Heart right ventricle (tissue), 16 donors: ENCODE data around the gene RNF11. TPM values are rescaled to one million over a fixed set of nuclear protein-coding genes. Genes with fewer than 3 reads are reported as not detected.

Source experiments
- ATAC-seq, 8 donors: fragments of 200-7000 bp; cut with Tn5 transposase; one replicate each; pipeline ENCODE4 v1.9.1; 2020; ENCODE audit warnings: mild to moderate bottlenecking in 8 of 8, moderate library complexity in 8 of 8, moderate number of reproducible peaks in 1 of 8
- DNase-seq, 2 donors: peaks; one replicate each; pipeline ENCODE4 v3.0.0-alpha.2; 2020
- H3K27ac ChIP-seq, 10 donors: fragments of 200-600 bp; sonication (generic) in 2 of 10; one replicate each; pipeline versions ENCODE4 v1.5.0 to v1.8.0; 2020 to 2022; ENCODE audit warnings: mild to moderate bottlenecking in 3 of 10
- H3K27me3 ChIP-seq, 7 donors: fragments of 200-600 bp; one replicate each; pipeline ENCODE4 v1.8.0; 2021 to 2022; ENCODE audit warnings: mild to moderate bottlenecking in 2 of 7
- H3K36me3 ChIP-seq, 9 donors: fragments of 200-600 bp; sonication (generic) in 1 of 9; one replicate each; pipeline versions ENCODE4 v1.5.0 to v1.8.0; 2020 to 2022; ENCODE audit warnings: mild to moderate bottlenecking in 2 of 9
- H3K4me1 ChIP-seq, 9 donors: fragments of 200-600 bp; sonication (generic) in 1 of 9; one replicate each; pipeline versions ENCODE4 v1.5.0 to v1.8.0; 2020 to 2022; ENCODE audit warnings: mild to moderate bottlenecking in 4 of 9
- H3K4me3 ChIP-seq, 10 donors: fragments of 200-600 bp; sonication (generic) in 2 of 10; one replicate each; pipeline versions ENCODE4 v1.5.0 to v1.8.0; 2020 to 2022; ENCODE audit warnings: mild to moderate bottlenecking in 7 of 10, moderate library complexity in 2 of 10
- H3K9me3 ChIP-seq, 11 donors: fragments of 200-600 bp in 10 of 11; sonication (generic) in 2 of 11; one replicate each; pipeline versions ENCODE4 v1.5.0 to v1.8.0; 2013 to 2022; ENCODE audit warnings: mild to moderate bottlenecking in 2 of 11, control low read depth in 1 of 11, moderate library complexity in 1 of 11
- WGBS, 2 donors: extraction: QIAGEN DNeasy Blood & Tissue Kit; methylation state at CpG; one replicate each; pipeline ENCODE4 v1.1.7; 2013; ENCODE audit warnings: inconsistent platforms in 1 of 2; 5-methylcytosine and 5-hydroxymethylcytosine counted together
- intact Hi-C, 10 donors: fragments of 100-400 bp; cut with DNase I; formaldehyde crosslinking; loops; one replicate each; pipeline versions ENCODE4 v1.11.1 to v1.14.2; 2022
- long read RNA-seq, 3 donors: library from polyadenylated mRNA; unstranded; transcript quantifications; one replicate each; pipeline ENCODE4 v2.0.0, GENCODE V29; 2020 to 2021
- polyA plus RNA-seq, 2 donors: library from polyadenylated mRNA; stranded (reverse); fragments of 200-250 nt; gene quantifications; one replicate each; pipeline ENCODE4 v1.2.3, GENCODE V29; 2013
- total RNA-seq, 10 donors: library from RNA; stranded (reverse); fragmentation: NEBNext Ultra II Directional in 3 of 10; extraction: Animal tissue kit (Norgen Biotek cat#: 25700) in 3 of 10; gene quantifications; one replicate each; pipeline versions ENCODE4 v1.2.1 to v1.2.4, GENCODE V29; 2021 to 2023
- TF ChIP-seq, protein P1 (sequence below), 9 donors: fragments of 200-600 bp; sonication (generic) in 2 of 9; IDR thresholded peaks; one replicate each; pipeline versions ENCODE4 v1.5.0 to v1.8.0; 2021 to 2022; ENCODE audit warnings: antibody characterized with exemption in 9 of 9, mild to moderate bottlenecking in 5 of 9, moderate library complexity in 1 of 9
- donor health status: Arrhythmogenic right ventricular cardiomyopathy.
- donor health status: ischemic (EF 13 %, LVEDD 7.1; RV severe dilation, severe dysfunction).
- donor health status: healthy with polysubstance abuse.
- donor health status: DM: no; HTN: yes; CAD: no.
- donor health status: DM: no; HTN: no; CAD: no.
- donor health status: ischemic (EF 25% LVEDD 6.9; RV normal size, moderate dysfunction).
- donor health status: ischemic (EF 25% LVEDD 5.7; RV mildly dilated, moderate dysfunction).
- donor health status: healthy.
- donor health status: DM: yes; HTN: yes; CAD: no.
- donor health status: Ischemic cardiomyopathy.
- donor health status: ischemic (EF 35%, LVEDD 5.7; RV mildly dilated, moderate dysfunction).
- donor health status: nonischemic (EF 11% LVEDD 7.7; RV severe dilation, severe dysfunction).
- donor health status: DM: yes; HTN: yes; CAD: no.
- donor health status: PGD.
- donor health status: ischemic (EF 29% LVEDD 5.4; RV normal size, mild dysfunction).
- donor health status: nonischemic (EF 23%, LVEDD 6.1; RV moderate dilation, normal function).

RNF11 gene, protein sequence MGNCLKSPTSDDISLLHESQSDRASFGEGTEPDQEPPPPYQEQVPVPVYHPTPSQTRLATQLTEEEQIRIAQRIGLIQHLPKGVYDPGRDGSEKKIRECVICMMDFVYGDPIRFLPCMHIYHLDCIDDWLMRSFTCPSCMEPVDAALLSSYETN
- 100 to 1,000 TPM; 107 to 157 (median 115) TPM for total RNA-seq
- polyA plus RNA-seq = 10 to 100 TPM; 33.5 to 69.6 TPM
- long read RNA-seq, donor 1, transcript RNF11-201 (3 exons, 3,084 nt) = major isoform, 402 of 411 reads
- long read RNA-seq, donor 1, partial matches to known transcripts = 0 of 411 reads
- long read RNA-seq, donor 1, other reads (novel, unspliced or antisense) = 7 of 411 reads
- long read RNA-seq, donor 2, transcript RNF11-201 (3 exons, 3,084 nt) = major isoform, 433 of 447 reads
- long read RNA-seq, donor 2, partial matches to known transcripts = 6 of 447 reads
- long read RNA-seq, donor 2, other reads (novel, unspliced or antisense) = 7 of 447 reads
- long read RNA-seq, donor 3, transcript RNF11-201 (3 exons, 3,084 nt) = major isoform, 521 of 555 reads
- long read RNA-seq, donor 3, partial matches to known transcripts = 15 of 555 reads
- long read RNA-seq, donor 3, other reads (novel, unspliced or antisense) = 16 of 555 reads

GRCh38 chr1:51235673-51236530, at the start of gene RNF11:
TSS of gene RNF11 (plus strand) at chr1:51236273. CDS start at chr1:51236757, 484 bp downstream.
- no peaks in the 10 kb centered on the region for H3K36me3 ChIP-seq
- H3K4me1 ChIP-seq = peaks cover 0 to 52% (median 37%) of the 10 kb centered on the region in 9 donors
- peak within 1 kb of the TSS; percentile 62 to 99 (median 92) for H3K4me3 ChIP-seq
- intact Hi-C loops = loop anchor here in 5 of 10 donors (1.0 to 10.0 kb wide), 3 partner anchors 48 to 61 kb away; no protein-coding TSS in a partner anchor
- TF ChIP-seq, protein P1, sequence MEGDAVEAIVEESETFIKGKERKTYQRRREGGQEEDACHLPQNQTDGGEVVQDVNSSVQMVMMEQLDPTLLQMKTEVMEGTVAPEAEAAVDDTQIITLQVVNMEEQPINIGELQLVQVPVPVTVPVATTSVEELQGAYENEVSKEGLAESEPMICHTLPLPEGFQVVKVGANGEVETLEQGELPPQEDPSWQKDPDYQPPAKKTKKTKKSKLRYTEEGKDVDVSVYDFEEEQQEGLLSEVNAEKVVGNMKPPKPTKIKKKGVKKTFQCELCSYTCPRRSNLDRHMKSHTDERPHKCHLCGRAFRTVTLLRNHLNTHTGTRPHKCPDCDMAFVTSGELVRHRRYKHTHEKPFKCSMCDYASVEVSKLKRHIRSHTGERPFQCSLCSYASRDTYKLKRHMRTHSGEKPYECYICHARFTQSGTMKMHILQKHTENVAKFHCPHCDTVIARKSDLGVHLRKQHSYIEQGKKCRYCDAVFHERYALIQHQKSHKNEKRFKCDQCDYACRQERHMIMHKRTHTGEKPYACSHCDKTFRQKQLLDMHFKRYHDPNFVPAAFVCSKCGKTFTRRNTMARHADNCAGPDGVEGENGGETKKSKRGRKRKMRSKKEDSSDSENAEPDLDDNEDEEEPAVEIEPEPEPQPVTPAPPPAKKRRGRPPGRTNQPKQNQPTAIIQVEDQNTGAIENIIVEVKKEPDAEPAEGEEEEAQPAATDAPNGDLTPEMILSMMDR (IDR thresholded peaks at IDR 0.05) = no peak
- no peaks in the 10 kb centered on the region for H3K9me3 ChIP-seq
- peak; percentile 97 to 99 (median 98) for ATAC-seq
- H3K27ac ChIP-seq = peak within 1 kb of the TSS; percentile 79 to 98 (median 97)
- WGBS, 2 donors = 0 to 1% methylated on average over 54 to 56 of the region's 57 CpGs
- H3K27me3 ChIP-seq = no peaks in the 10 kb centered on the region
- peak; percentile 92 to 94 for DNase-seq

- peaks cover 0 to 6% (median 0%) of the 10 kb centered on the region in 9 donors for H3K4me1 ChIP-seq
- H3K36me3 ChIP-seq = no peaks in the 10 kb centered on the region
- no peak overlapping the region for H3K27ac ChIP-seq
- no peaks in the 10 kb centered on the region for H3K9me3 ChIP-seq
- no peak overlapping the region for H3K4me3 ChIP-seq
- peaks cover 0 to 4% (median 0%) of the 10 kb centered on the region in 7 donors for H3K27me3 ChIP-seq
- DNase-seq (no peak), ATAC-seq (no peak)
- intact Hi-C loops = loop anchor here in 7 of 10 donors (2.0 to 10.0 kb wide), 6 partner anchors 263 to 823 kb away; no protein-coding TSS in a partner anchor
- TF ChIP-seq, protein P1 (IDR thresholded peaks at IDR 0.05) = no peak
These were observed 47.8 kb upstream of the RNF11 start for GRCh38 chr1:51188230-51188629.

- DNase-seq (peak in 1 of 2 donors; percentile 42), ATAC-seq (no peak)
- Histone ChIP-seq H3K36me3 (no peaks in the 10 kb centered on the region), H3K4me1 (peaks cover 0 to 6% (median 0%) of the 10 kb centered on the region in 9 donors), H3K27ac (no peak overlapping the region), H3K9me3 (no peaks in the 10 kb centered on the region), H3K27me3 (no peaks in the 10 kb centered on the region), H3K4me3 (no peak overlapping the region)
- intact Hi-C loops = loop anchor here in 9 of 10 donors (1.0 to 10.0 kb wide), 12 partner anchors 107 to 825 kb away; no protein-coding TSS in a partner anchor
- WGBS, 2 donors = 67 to 69% methylated on average over 2 of the region's 2 CpGs
- TF ChIP-seq, protein P1 (IDR thresholded peaks at IDR 0.05) = peak; percentile 65 to 92 (median 89)
These were observed 46.5 kb upstream of the RNF11 start for GRCh38 chr1:51189421-51190073.
